ENCODE data around the gene ZBTB7C.

Gene ZBTB7C

GRCh38 chr18:48324651-48325050, 84.5 kb downstream of the ZBTB7C start:
- FAIRE-seq: no peak
- DNase-seq (ENCODE audit: insufficient read length, low spot score): no peak
- TF ChIP-seq PAX5 (IDR thresholded peaks at IDR 0.05; ENCODE audit: insufficient read depth, low read length, severe bottlenecking): no peak
- TF ChIP-seq POLR2A (IDR thresholded peaks at IDR 0.05; ENCODE audit: low read depth, low read length): no peak
- no peak for TF ChIP-seq POLR2AphosphoS5 (IDR thresholded peaks at IDR 0.05; ENCODE audit: low read depth, low read length)
- no peak for TF ChIP-seq POU2F2 (IDR thresholded peaks at IDR 0.05; ENCODE audit: low read depth, low read length)
- no peak for TF ChIP-seq SPI1 (IDR thresholded peaks at IDR 0.05; ENCODE audit: low read depth, low read length)
- no peak for TF ChIP-seq TAF1 (IDR thresholded peaks at IDR 0.05; ENCODE audit: low read depth, low read length)

- DNase-seq (ENCODE audit: insufficient read length, low spot score) (no peak), FAIRE-seq (no peak)
- TF ChIP-seq POLR2A (IDR thresholded peaks at IDR 0.05; ENCODE audit: low read depth, low read length) (no peak), PAX5 (IDR thresholded peaks at IDR 0.05; ENCODE audit: insufficient read depth, low read length, severe bottlenecking) (no peak), POLR2AphosphoS5 (IDR thresholded peaks at IDR 0.05; ENCODE audit: low read depth, low read length) (no peak), POU2F2 (IDR thresholded peaks at IDR 0.05; ENCODE audit: low read depth, low read length) (no peak), TAF1 (IDR thresholded peaks at IDR 0.05; ENCODE audit: low read depth, low read length) (no peak), SPI1 (IDR thresholded peaks at IDR 0.05; ENCODE audit: low read depth, low read length) (no peak)
These were observed 86.0 kb downstream of the ZBTB7C start for GRCh38 chr18:48323151-48323550.

GRCh38 chr18:48321536-48321935, 87.6 kb downstream of the ZBTB7C start:
- FAIRE-seq (no peak), DNase-seq (ENCODE audit: insufficient read length, low spot score) (no peak)
- TF ChIP-seq POLR2A (IDR thresholded peaks at IDR 0.05; ENCODE audit: low read depth, low read length) (no peak), PAX5 (IDR thresholded peaks at IDR 0.05; ENCODE audit: insufficient read depth, low read length, severe bottlenecking) (no peak), POU2F2 (IDR thresholded peaks at IDR 0.05; ENCODE audit: low read depth, low read length) (no peak), TAF1 (IDR thresholded peaks at IDR 0.05; ENCODE audit: low read depth, low read length) (no peak), SPI1 (IDR thresholded peaks at IDR 0.05; ENCODE audit: low read depth, low read length) (no peak), POLR2AphosphoS5 (IDR thresholded peaks at IDR 0.05; ENCODE audit: low read depth, low read length) (no peak)

- DNase-seq (ENCODE audit: insufficient read length, low spot score): no peak
- FAIRE-seq: no peak
- no peak for TF ChIP-seq TAF1 (IDR thresholded peaks at IDR 0.05; ENCODE audit: low read depth, low read length)
- TF ChIP-seq POU2F2 (IDR thresholded peaks at IDR 0.05; ENCODE audit: low read depth, low read length): no peak
- no peak for TF ChIP-seq SPI1 (IDR thresholded peaks at IDR 0.05; ENCODE audit: low read depth, low read length)
- no peak for TF ChIP-seq POLR2A (IDR thresholded peaks at IDR 0.05; ENCODE audit: low read depth, low read length)
- no peak for TF ChIP-seq PAX5 (IDR thresholded peaks at IDR 0.05; ENCODE audit: insufficient read depth, low read length, severe bottlenecking)
- TF ChIP-seq POLR2AphosphoS5 (IDR thresholded peaks at IDR 0.05; ENCODE audit: low read depth, low read length): no peak
These were observed 88.1 kb downstream of the ZBTB7C start for GRCh38 chr18:48321121-48321520.

- no peak for FAIRE-seq
- no peak for TF ChIP-seq PAX5 (IDR thresholded peaks at IDR 0.05; ENCODE audit: insufficient read depth, low read length, severe bottlenecking)
- no peak for TF ChIP-seq POLR2AphosphoS5 (IDR thresholded peaks at IDR 0.05; ENCODE audit: low read depth, low read length)
- no peak for TF ChIP-seq TAF1 (IDR thresholded peaks at IDR 0.05; ENCODE audit: low read depth, low read length)
- TF ChIP-seq POU2F2 (IDR thresholded peaks at IDR 0.05; ENCODE audit: low read depth, low read length): no peak
- no peak for TF ChIP-seq SPI1 (IDR thresholded peaks at IDR 0.05; ENCODE audit: low read depth, low read length)
- no peak for DNase-seq (ENCODE audit: insufficient read length, low spot score)
These were observed 88.6 kb downstream of the ZBTB7C start for GRCh38 chr18:48320639-48320945.

GRCh38 chr18:48319801-48320638, 89.2 kb downstream of the ZBTB7C start:
- DNase-seq (ENCODE audit: insufficient read length, low spot score): no peak
- no peak for FAIRE-seq
- TF ChIP-seq TAF1 (IDR thresholded peaks at IDR 0.05; ENCODE audit: low read depth, low read length) (no peak), SPI1 (IDR thresholded peaks at IDR 0.05; ENCODE audit: low read depth, low read length) (no peak), POLR2AphosphoS5 (IDR thresholded peaks at IDR 0.05; ENCODE audit: low read depth, low read length) (no peak), PAX5 (IDR thresholded peaks at IDR 0.05; ENCODE audit: insufficient read depth, low read length, severe bottlenecking) (no peak), POLR2A (IDR thresholded peaks at IDR 0.05; ENCODE audit: low read depth, low read length) (no peak), POU2F2 (IDR thresholded peaks at IDR 0.05; ENCODE audit: low read depth, low read length) (no peak)

GRCh38 chr18:48318436-48318835, 90.7 kb downstream of the ZBTB7C start:
- FAIRE-seq: no peak
- no peak for DNase-seq (ENCODE audit: insufficient read length, low spot score)
- TF ChIP-seq SPI1 (IDR thresholded peaks at IDR 0.05; ENCODE audit: low read depth, low read length) (no peak), POLR2A (IDR thresholded peaks at IDR 0.05; ENCODE audit: low read depth, low read length) (no peak), TAF1 (IDR thresholded peaks at IDR 0.05; ENCODE audit: low read depth, low read length) (no peak), POLR2AphosphoS5 (IDR thresholded peaks at IDR 0.05; ENCODE audit: low read depth, low read length) (no peak), POU2F2 (IDR thresholded peaks at IDR 0.05; ENCODE audit: low read depth, low read length) (no peak), PAX5 (IDR thresholded peaks at IDR 0.05; ENCODE audit: insufficient read depth, low read length, severe bottlenecking) (no peak)

- TF ChIP-seq POLR2A (IDR thresholded peaks at IDR 0.05; ENCODE audit: low read depth, low read length) (no peak), SPI1 (IDR thresholded peaks at IDR 0.05; ENCODE audit: low read depth, low read length) (no peak), TAF1 (IDR thresholded peaks at IDR 0.05; ENCODE audit: low read depth, low read length) (no peak), POU2F2 (IDR thresholded peaks at IDR 0.05; ENCODE audit: low read depth, low read length) (no peak), PAX5 (IDR thresholded peaks at IDR 0.05; ENCODE audit: insufficient read depth, low read length, severe bottlenecking) (no peak), POLR2AphosphoS5 (IDR thresholded peaks at IDR 0.05; ENCODE audit: low read depth, low read length) (no peak)
These were observed 91.3 kb downstream of the ZBTB7C start for GRCh38 chr18:48317781-48318381.

GRCh38 chr18:48316177-48316576, 93.0 kb downstream of the ZBTB7C start:
- FAIRE-seq (no peak), DNase-seq (ENCODE audit: insufficient read length, low spot score) (no peak)
- no peak for TF ChIP-seq POU2F2 (IDR thresholded peaks at IDR 0.05; ENCODE audit: low read depth, low read length)
- TF ChIP-seq PAX5 (IDR thresholded peaks at IDR 0.05; ENCODE audit: insufficient read depth, low read length, severe bottlenecking): no peak
- TF ChIP-seq POLR2AphosphoS5 (IDR thresholded peaks at IDR 0.05; ENCODE audit: low read depth, low read length): no peak
- no peak for TF ChIP-seq TAF1 (IDR thresholded peaks at IDR 0.05; ENCODE audit: low read depth, low read length)
- TF ChIP-seq POLR2A (IDR thresholded peaks at IDR 0.05; ENCODE audit: low read depth, low read length): no peak
- no peak for TF ChIP-seq SPI1 (IDR thresholded peaks at IDR 0.05; ENCODE audit: low read depth, low read length)

More at GRCh38 chr18:48317781-48318381, 91.3 kb downstream of the ZBTB7C start:
- FAIRE-seq (no peak), DNase-seq (ENCODE audit: insufficient read length, low spot score) (no peak)

Measured in GM12891 (cell line).